H9 (cell line): ENCODE measurements around the gene NPBWR2. TPM values are rescaled to one million over a fixed set of nuclear protein-coding genes. Genes with fewer than 3 reads are reported as not detected.

Experiments used
- DNase-seq: peaks from one replicate; pipeline ENCODE4 v3.0.0-alpha.2; 2017
- H2AFZ ChIP-seq: one replicate; pipeline ENCODE4 v1.6.1; 2013; ENCODE audit warnings: mild to moderate bottlenecking, low read length, control low read depth, moderate library complexity
- H2AK5ac ChIP-seq: 2 replicates; pipeline ENCODE4 v1.6.1; 2013; ENCODE audit warnings: low read length, control low read depth, mixed read lengths; ENCODE audit not compliant: insufficient read length
- H2BK120ac ChIP-seq: one replicate; pipeline ENCODE4 v1.6.1; 2013; ENCODE audit warnings: low read depth, mild to moderate bottlenecking, low read length, control low read depth, inconsistent platforms; ENCODE audit not compliant: poor library complexity, severe bottlenecking
- H2BK12ac ChIP-seq: 2 replicates; pipeline ENCODE4 v1.6.1; 2013; ENCODE audit warnings: low read length, control low read depth, mixed read lengths, low read depth; ENCODE audit not compliant: insufficient read length
- H2BK15ac ChIP-seq: 2 replicates; pipeline ENCODE4 v1.6.1; 2013; ENCODE audit warnings: low read depth, low read length, control low read depth
- H2BK20ac ChIP-seq: one replicate; pipeline ENCODE4 v1.6.1; 2013; ENCODE audit warnings: low read depth, mild to moderate bottlenecking, low read length, control low read depth, inconsistent platforms; ENCODE audit not compliant: poor library complexity, severe bottlenecking
- H2BK5ac ChIP-seq: 2 replicates; pipeline ENCODE4 v1.6.1; 2013; ENCODE audit warnings: low read length, control low read depth, mixed read lengths; ENCODE audit not compliant: insufficient read length
- H3K14ac ChIP-seq: 2 replicates; pipeline ENCODE4 v1.6.1; 2013; ENCODE audit warnings: low read length, control low read depth; ENCODE audit not compliant: insufficient read depth
- H3K18ac ChIP-seq: 2 replicates; pipeline ENCODE4 v1.6.1; 2013; ENCODE audit warnings: low read depth, mild to moderate bottlenecking, mixed read lengths, low read length, control low read depth; ENCODE audit not compliant: insufficient read length
- H3K23ac ChIP-seq: 2 replicates; pipeline ENCODE4 v1.6.1; 2013; ENCODE audit warnings: low read length, control low read depth, mixed read lengths, low read depth; ENCODE audit not compliant: insufficient read length
- H3K23me2 ChIP-seq: 2 replicates; pipeline ENCODE4 v1.6.1; 2013; ENCODE audit warnings: low read depth, mild to moderate bottlenecking, mixed read lengths, low read length, control low read depth; ENCODE audit not compliant: insufficient read length, poor library complexity, severe bottlenecking
- H3K27ac ChIP-seq: 2 replicates; pipeline ENCODE4 v1.5.1; 2013; ENCODE audit warnings: low read length, control low read depth, mixed read lengths, low read depth; ENCODE audit not compliant: insufficient read length
- H3K27me3 ChIP-seq: 2 replicates; pipeline ENCODE4 v1.6.1; 2013; ENCODE audit warnings: low read length, control low read depth, inconsistent platforms; ENCODE audit not compliant: insufficient read depth
- H3K4ac ChIP-seq: 2 replicates; pipeline ENCODE4 v1.6.1; 2013; ENCODE audit warnings: low read depth, mild to moderate bottlenecking, control low read depth, inconsistent platforms, low read length, moderate library complexity
- H3K4me1 ChIP-seq: 2 replicates; pipeline ENCODE4 v1.6.1; 2013; ENCODE audit warnings: low read length, control low read depth, inconsistent platforms; ENCODE audit not compliant: insufficient read depth
- H3K4me2 ChIP-seq: 2 replicates; pipeline ENCODE4 v1.6.1; 2013; ENCODE audit warnings: low read length, control low read depth, mixed read lengths; ENCODE audit not compliant: insufficient read length, insufficient read depth
- H3K56ac ChIP-seq: 2 replicates; pipeline ENCODE4 v1.6.1; 2013; ENCODE audit warnings: low read depth, mild to moderate bottlenecking, mixed read lengths, low read length, control low read depth; ENCODE audit not compliant: insufficient read length
- H3K79me1 ChIP-seq: 2 replicates; pipeline ENCODE4 v1.6.1; 2013; ENCODE audit warnings: low read depth, mild to moderate bottlenecking, moderate library complexity, low read length, control low read depth, inconsistent platforms; ENCODE audit not compliant: insufficient read depth, poor library complexity, severe bottlenecking
- H3K79me2 ChIP-seq: 2 replicates; pipeline ENCODE4 v1.6.1; 2013; ENCODE audit warnings: low read length, control low read depth, inconsistent platforms; ENCODE audit not compliant: insufficient read depth
- H3K9ac ChIP-seq: 2 replicates; pipeline ENCODE4 v1.6.1; 2013; ENCODE audit warnings: low read length, control low read depth, mixed read lengths; ENCODE audit not compliant: insufficient read length; ENCODE audit errors: extremely low read depth
- H3K9me3 ChIP-seq: one replicate; pipeline ENCODE4 v1.6.1; 2013; ENCODE audit warnings: low read depth, low read length, inconsistent platforms; ENCODE audit not compliant: control insufficient read depth
- H3T11ph ChIP-seq: one replicate; pipeline ENCODE4 v1.6.1; 2013; ENCODE audit warnings: mild to moderate bottlenecking, low read length, control low read depth, inconsistent platforms
- H4K20me1 ChIP-seq: one replicate; pipeline ENCODE4 v1.6.1; 2013; ENCODE audit not compliant: control insufficient read depth, insufficient read length, insufficient read depth
- H4K5ac ChIP-seq: 2 replicates; pipeline ENCODE4 v1.6.1; 2013; ENCODE audit warnings: low read depth, mild to moderate bottlenecking, mixed read lengths, low read length, control low read depth; ENCODE audit not compliant: insufficient read length
- H4K8ac ChIP-seq: replicated peaks from 2 replicates; pipeline ENCODE4 v1.6.1; 2013; ENCODE audit warnings: low read length, control low read depth, mixed read lengths, low read depth; ENCODE audit not compliant: insufficient read length
- H4K91ac ChIP-seq: 2 replicates; pipeline ENCODE4 v1.6.1; 2013; ENCODE audit warnings: low read depth, mild to moderate bottlenecking, moderate library complexity, mixed read lengths, low read length, control low read depth; ENCODE audit not compliant: insufficient read length
- H3K27ac Mint-ChIP-seq, 3 experiments: 2 replicates in 2 of 3; 3 replicates in 1 of 3; pipeline ENCODE4 v1.8.0; 2020 to 2021; ENCODE audit warnings: mixed read lengths in 3 of 3, mild to moderate bottlenecking in 1 of 3, moderate library complexity in 1 of 3
- H3K27me3 Mint-ChIP-seq: 2 replicates; pipeline ENCODE4 v1.8.0; 2021; ENCODE audit warnings: low read depth, mild to moderate bottlenecking, moderate library complexity, mixed read lengths
- H3K36me3 Mint-ChIP-seq, 3 experiments: 2 replicates in 2 of 3; 3 replicates in 1 of 3; pipeline ENCODE4 v1.8.0; 2020 to 2021; ENCODE audit warnings: low read depth in 3 of 3, mixed read lengths in 3 of 3; ENCODE audit not compliant: insufficient read depth in 1 of 3
- H3K4me1 Mint-ChIP-seq, 2 experiments: 2 replicates each; pipeline ENCODE4 v1.8.0; 2020; ENCODE audit warnings: mixed read lengths in 2 of 2
- H3K4me3 Mint-ChIP-seq, 2 experiments: 2 replicates in 1 of 2; 3 replicates in 1 of 2; pipeline ENCODE4 v1.8.0; 2020 to 2021; ENCODE audit warnings: mild to moderate bottlenecking in 2 of 2, mixed read lengths in 2 of 2, moderate library complexity in 1 of 2
- H3K9me3 Mint-ChIP-seq, 2 experiments: 2 replicates in 1 of 2; 3 replicates in 1 of 2; pipeline ENCODE4 v1.8.0; 2020; ENCODE audit warnings: mild to moderate bottlenecking in 2 of 2, mixed read lengths in 2 of 2, moderate library complexity in 1 of 2
- CTCF ChIP-seq: fragments of 200-600 bp; sonication (generic); conservative IDR thresholded peaks from 3 replicates; pipeline ENCODE4 v1.8.0; 2021; ENCODE audit warnings: antibody characterized with exemption, mild to moderate bottlenecking
- WGBS: extraction: QIAGEN DNeasy Blood & Tissue Kit; methylation state at CpG from one replicate; pipeline ENCODE4 v1.1.7; 2013; ENCODE audit warnings: missing lambda C conversion rate, low lambda C conversion rate, mixed read lengths; ENCODE audit not compliant: insufficient read length; ENCODE audit errors: extremely low coverage; 5-methylcytosine and 5-hydroxymethylcytosine counted together
- total RNA-seq: library from RNA; stranded (reverse); gene quantifications from 2 replicates; pipeline ENCODE4 v1.2.1, GENCODE V29; 2021

The NPBWR2 gene
- total RNA-seq, 1 experiment from 2014 or later, result not detected

GRCh38 chr20:64082126-64082731, 25.1 kb downstream of the NPBWR2 start:
- Histone ChIP-seq H4K91ac (no peak overlapping the region), H3K56ac (no peak overlapping the region), H2BK15ac (no peak overlapping the region), H2BK5ac (no peak overlapping the region), H3K4me2 (no peak overlapping the region), H3K23ac (no peak overlapping the region), H3K14ac (no peak overlapping the region), H2BK12ac (no peak overlapping the region), H4K20me1 (no peaks in the 10 kb centered on the region), H3K23me2 (peaks cover 20% of the 10 kb centered on the region), H3K27ac (no peak overlapping the region), H3T11ph (no peak overlapping the region), H3K79me1 (no peaks in the 10 kb centered on the region), H3K4me1 (no peaks in the 10 kb centered on the region; the same call in 1 of the 2 replicates), H2AFZ (no peak overlapping the region), H4K8ac (no peak overlapping the region), H3K27me3 (peaks cover 5% of the 10 kb centered on the region; the same call in 1 of the 2 replicates), H2BK120ac (no peak overlapping the region), H2BK20ac (no peak overlapping the region), H2AK5ac (no peak overlapping the region), H3K9ac (no peak overlapping the region), H3K79me2 (no peaks in the 10 kb centered on the region), H3K9me3 (no peaks in the 10 kb centered on the region), H4K5ac (no peak overlapping the region), H3K4ac (no peak overlapping the region), H3K18ac (no peak overlapping the region)
- H3K4me1 Mint-ChIP-seq, result peaks cover 32 to 45% of the 10 kb centered on the region in 2 experiments
- no CpG with 5 or more reads among the region's 13 CpGs for WGBS
- H3K27me3 Mint-ChIP-seq, result peaks cover 59% of the 10 kb centered on the region
- peaks cover 2 to 3% of the 10 kb centered on the region in 2 experiments; a peak in 3 of 5 replicates for H3K9me3 Mint-ChIP-seq
- H3K4me3 Mint-ChIP-seq, result peak overlapping the region; percentile 39 to 69; a peak in 4 of 5 replicates
- no peak overlapping the region for H3K27ac Mint-ChIP-seq
- no peaks in the 10 kb centered on the region; a peak in 1 of 7 replicates for H3K36me3 Mint-ChIP-seq
- 0 out of 3 replicates have a peak, but pooled peaks have one; percentile 10 for TF ChIP-seq CTCF
- DNase-seq, result peak; percentile 48
